ENCODE measurements around the gene TMEM80.

DNA sequence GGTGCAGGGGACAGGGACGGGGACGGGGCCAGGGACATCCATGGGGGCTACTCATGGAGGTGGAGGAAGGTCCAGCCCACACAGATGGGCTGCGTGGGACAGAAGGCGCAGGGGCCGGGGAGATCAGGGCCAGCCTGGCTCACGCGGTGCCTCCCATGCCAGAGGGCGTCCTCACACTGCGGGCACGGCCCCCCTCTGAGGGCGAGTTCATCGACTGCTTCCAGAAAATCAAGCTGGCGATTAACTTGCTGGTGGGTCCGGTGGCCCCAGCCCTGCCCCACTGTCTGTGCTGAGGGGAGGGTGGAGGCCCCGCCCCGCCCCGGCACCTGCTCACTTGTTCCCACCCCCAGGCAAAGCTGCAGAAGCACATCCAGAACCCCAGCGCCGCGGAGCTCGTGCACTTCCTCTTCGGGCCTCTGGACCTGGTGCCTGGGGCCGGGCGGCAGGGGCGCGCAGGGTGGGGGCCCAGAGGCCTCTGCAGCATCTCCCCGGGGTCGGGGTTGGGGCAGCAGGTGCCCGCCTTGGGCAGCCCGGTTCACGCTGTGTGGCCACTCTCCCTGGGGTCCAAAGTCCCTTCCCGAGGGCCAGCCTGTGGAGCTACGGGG lies 26.2 kb downstream of the TMEM80 start:
- TF ChIP-seq, protein P1, sequence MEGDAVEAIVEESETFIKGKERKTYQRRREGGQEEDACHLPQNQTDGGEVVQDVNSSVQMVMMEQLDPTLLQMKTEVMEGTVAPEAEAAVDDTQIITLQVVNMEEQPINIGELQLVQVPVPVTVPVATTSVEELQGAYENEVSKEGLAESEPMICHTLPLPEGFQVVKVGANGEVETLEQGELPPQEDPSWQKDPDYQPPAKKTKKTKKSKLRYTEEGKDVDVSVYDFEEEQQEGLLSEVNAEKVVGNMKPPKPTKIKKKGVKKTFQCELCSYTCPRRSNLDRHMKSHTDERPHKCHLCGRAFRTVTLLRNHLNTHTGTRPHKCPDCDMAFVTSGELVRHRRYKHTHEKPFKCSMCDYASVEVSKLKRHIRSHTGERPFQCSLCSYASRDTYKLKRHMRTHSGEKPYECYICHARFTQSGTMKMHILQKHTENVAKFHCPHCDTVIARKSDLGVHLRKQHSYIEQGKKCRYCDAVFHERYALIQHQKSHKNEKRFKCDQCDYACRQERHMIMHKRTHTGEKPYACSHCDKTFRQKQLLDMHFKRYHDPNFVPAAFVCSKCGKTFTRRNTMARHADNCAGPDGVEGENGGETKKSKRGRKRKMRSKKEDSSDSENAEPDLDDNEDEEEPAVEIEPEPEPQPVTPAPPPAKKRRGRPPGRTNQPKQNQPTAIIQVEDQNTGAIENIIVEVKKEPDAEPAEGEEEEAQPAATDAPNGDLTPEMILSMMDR (tag by site-specific recombination; IDR thresholded peaks at IDR 0.05) = no peak
- TF ChIP-seq ZNF112 (tag by site-specific recombination; IDR thresholded peaks at IDR 0.05) = no peak
- TF ChIP-seq ZNF623 (tag by site-specific recombination; IDR thresholded peaks at IDR 0.05) = no peak
- TF ChIP-seq ZNF433 (tag by site-specific recombination; IDR thresholded peaks at IDR 0.05; ENCODE audit: low read depth) = no peak
- no peak for TF ChIP-seq MEIS1 (CRISPR knock-in tag; IDR thresholded peaks at IDR 0.05; ENCODE audit: borderline replicate concordance)
- TF ChIP-seq ZNF148 (tag by site-specific recombination; IDR thresholded peaks at IDR 0.05; ENCODE audit: borderline replicate concordance) = no peak
- TF ChIP-seq ZNF529 (tag by site-specific recombination; IDR thresholded peaks at IDR 0.05; ENCODE audit: insufficient replicate concordance) = no peak
- no peak for TF ChIP-seq ZFP41 (tag by site-specific recombination; IDR thresholded peaks at IDR 0.05; ENCODE audit: borderline replicate concordance)
- no peak for TF ChIP-seq ZNF24 (tag by site-specific recombination; IDR thresholded peaks at IDR 0.05)
- TF ChIP-seq ZEB2 (tag by site-specific recombination; IDR thresholded peaks at IDR 0.05) = no peak
